GM12801 (cell line): ENCODE measurements around the gene TOM1.

Source experiments
- TF ChIP-seq, protein P1 (sequence below): IDR thresholded peaks from one replicate; pipeline ENCODE4 v1.5.1; 2011; ENCODE audit warnings: control low read depth; ENCODE audit not compliant: insufficient read length; ENCODE audit errors: extremely low read depth

TOM1 gene

GRCh38 chr22:35344956-35345690 lies 45.4 kb downstream of the TOM1 start:
- TF ChIP-seq, protein P1, sequence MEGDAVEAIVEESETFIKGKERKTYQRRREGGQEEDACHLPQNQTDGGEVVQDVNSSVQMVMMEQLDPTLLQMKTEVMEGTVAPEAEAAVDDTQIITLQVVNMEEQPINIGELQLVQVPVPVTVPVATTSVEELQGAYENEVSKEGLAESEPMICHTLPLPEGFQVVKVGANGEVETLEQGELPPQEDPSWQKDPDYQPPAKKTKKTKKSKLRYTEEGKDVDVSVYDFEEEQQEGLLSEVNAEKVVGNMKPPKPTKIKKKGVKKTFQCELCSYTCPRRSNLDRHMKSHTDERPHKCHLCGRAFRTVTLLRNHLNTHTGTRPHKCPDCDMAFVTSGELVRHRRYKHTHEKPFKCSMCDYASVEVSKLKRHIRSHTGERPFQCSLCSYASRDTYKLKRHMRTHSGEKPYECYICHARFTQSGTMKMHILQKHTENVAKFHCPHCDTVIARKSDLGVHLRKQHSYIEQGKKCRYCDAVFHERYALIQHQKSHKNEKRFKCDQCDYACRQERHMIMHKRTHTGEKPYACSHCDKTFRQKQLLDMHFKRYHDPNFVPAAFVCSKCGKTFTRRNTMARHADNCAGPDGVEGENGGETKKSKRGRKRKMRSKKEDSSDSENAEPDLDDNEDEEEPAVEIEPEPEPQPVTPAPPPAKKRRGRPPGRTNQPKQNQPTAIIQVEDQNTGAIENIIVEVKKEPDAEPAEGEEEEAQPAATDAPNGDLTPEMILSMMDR: no peak

DNA sequence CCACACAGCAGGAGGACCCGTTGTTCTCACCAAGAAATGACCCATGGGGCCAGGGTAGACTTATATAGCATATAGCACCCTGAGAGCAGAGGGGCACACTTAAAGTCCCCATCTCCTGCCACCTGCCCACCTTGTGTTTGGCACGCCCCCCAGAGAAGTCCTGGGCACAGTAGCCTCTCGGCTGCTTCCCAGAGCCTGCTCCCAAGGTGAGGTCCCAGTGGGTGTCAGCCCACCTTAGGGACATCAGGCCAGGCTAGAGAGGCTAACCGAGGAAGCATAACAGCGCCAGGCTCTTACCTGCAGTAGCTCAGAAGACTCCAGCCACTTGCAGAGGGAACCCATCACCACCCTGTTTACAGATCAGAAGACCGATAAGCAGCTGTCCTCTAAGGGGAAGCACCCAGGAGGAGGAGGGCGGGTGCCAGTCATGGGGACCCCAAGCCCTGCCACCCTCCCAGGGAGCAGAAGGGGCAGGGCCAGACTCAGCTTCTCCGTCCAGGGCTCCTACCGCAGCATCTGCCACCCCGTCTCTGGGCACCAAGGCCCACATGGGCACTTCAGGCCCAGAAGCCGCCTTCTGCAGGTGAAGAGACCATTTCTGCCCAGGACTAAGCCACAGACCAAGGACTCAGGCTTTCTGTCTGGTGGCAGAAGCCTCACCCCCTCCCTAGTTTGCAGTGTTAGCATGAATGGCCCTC lies 46.3 kb downstream of the TOM1 start:
- TF ChIP-seq, protein P1: no peak

- TF ChIP-seq, protein P1: no peak
These were observed 47.0 kb downstream of the TOM1 start for GRCh38 chr22:35346596-35347220.

DNA sequence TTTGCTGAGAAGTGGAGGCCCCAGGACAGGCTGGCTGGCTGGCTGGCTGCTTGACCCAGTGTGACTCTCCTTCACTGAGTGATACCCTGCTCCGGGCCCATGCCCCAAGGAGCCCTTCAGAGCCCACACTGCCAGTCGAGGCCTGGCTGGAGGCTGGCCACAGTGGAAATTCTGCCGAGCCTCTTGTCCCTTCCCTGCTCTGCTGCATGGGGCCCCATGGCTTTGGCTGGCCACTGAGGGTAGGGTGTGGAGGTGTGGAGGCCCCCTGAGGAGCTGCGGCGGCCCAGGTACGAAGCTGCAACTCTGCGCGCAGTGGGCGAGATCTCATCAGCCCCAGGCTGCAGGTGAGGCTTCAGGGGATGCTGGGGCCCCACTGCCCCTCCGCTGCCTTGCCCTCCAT lies 47.8 kb downstream of the TOM1 start:
- TF ChIP-seq, protein P1: no peak

DNA sequence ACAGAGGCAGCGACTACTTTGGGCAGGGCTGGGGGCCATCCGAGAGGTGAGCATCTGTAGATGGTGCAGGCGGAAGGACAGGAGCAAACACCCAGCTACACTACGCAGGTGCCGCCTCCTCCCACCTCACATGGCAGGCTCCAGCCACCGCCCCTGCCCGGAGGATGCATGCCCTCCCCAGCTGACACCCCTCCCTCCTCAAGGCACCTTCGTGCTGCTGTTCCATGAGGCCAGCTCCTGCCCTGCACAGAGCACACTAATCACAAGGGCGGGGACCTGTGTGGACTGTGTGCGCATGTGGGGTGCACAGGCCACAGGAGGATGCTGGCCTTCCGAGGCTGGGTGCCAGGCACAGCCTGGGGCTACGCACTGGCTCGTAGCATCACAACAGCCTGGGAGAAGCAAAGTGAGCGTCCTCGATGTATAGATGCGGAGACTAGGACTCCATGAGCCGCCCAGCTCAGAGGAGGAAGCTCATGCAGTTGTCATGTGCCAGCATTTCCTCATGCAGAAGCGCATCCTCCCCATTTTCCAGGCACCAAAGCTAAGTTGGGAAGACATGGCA lies 48.4 kb downstream of the TOM1 start:
- TF ChIP-seq, protein P1: no peak

- TF ChIP-seq, protein P1: no peak
These were observed 49.0 kb downstream of the TOM1 start for GRCh38 chr22:35348703-35349102.

DNA sequence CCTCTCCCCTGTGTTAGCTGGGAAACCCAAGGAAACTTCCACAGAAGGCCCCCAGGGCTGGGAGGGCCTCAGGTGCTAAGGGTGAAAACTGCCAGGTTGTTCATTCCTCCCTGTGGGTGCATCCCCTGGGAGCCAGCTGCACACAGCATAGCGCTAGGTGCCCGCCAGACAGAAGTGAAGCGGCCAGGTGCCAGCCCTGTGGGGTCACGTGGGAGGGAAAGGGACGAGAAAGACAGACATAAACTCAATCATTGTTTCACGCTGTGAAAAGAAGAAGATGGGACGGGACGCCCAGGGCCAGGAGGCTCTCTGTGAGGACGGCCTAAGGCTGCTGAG lies 49.6 kb downstream of the TOM1 start:
- TF ChIP-seq, protein P1: no peak
